GM10266 (cell line): ENCODE data around the gene ERV3-1.
"Not testable (repeated sequence)": the region's sequence is repeated elsewhere in the genome, so short reads cannot be mapped to it uniquely, and the experiment has no call there.

ENCODE experiments used
- DNase-seq: peaks from one replicate; pipeline ENCODE4 v3.0.0; 2012; ENCODE audit errors: extremely low spot score
- CTCF ChIP-seq: IDR thresholded peaks from 2 replicates; pipeline ENCODE4 v1.5.1; 2012; ENCODE audit warnings: mild to moderate bottlenecking, low read depth; ENCODE audit not compliant: control insufficient read depth, insufficient read depth; ENCODE audit errors: missing control alignments

ERV3-1 gene

GRCh38 chr7:64965594-64965993, 40.9 kb downstream of the ERV3-1 start:
- no peak for DNase-seq

GRCh38 chr7:64959072-64959747, 47.3 kb downstream of the ERV3-1 start:
- no peak for TF ChIP-seq CTCF
- DNase-seq, result no peak

More at GRCh38 chr7:64965594-64965993, 40.9 kb downstream of the ERV3-1 start:
- no peak for TF ChIP-seq CTCF

- peak; percentile 64 for DNase-seq
- TF ChIP-seq CTCF, result peak; percentile 77
These were observed 55.1 kb downstream of the ERV3-1 start for GRCh38 chr7:64951250-64951848.

GRCh38 chr7:64950673-64951072, 55.8 kb downstream of the ERV3-1 start:
- not testable (repeated sequence) for DNase-seq

GRCh38 chr7:64948774-64949173, 57.7 kb downstream of the ERV3-1 start:
- DNase-seq, result not testable (repeated sequence)

GRCh38 chr7:64947252-64948000, 59.1 kb downstream of the ERV3-1 start:
- no peak for TF ChIP-seq CTCF
- no peak for DNase-seq

GRCh38 chr7:64946772-64947171, 59.7 kb downstream of the ERV3-1 start:
- no peak for TF ChIP-seq CTCF
- DNase-seq, result no peak

GRCh38 chr7:64945503-64946175, 60.8 kb downstream of the ERV3-1 start:
- DNase-seq, result no peak
- TF ChIP-seq CTCF, result no peak

GRCh38 chr7:64944667-64945502, 61.6 kb downstream of the ERV3-1 start:
- not testable (repeated sequence) for DNase-seq
